ENCODE data around the gene ADIPOR1. TPM values are rescaled to one million over a fixed set of nuclear protein-coding genes. Genes with fewer than 3 reads are reported as not detected.
"Not testable (repeated sequence)": the region's sequence is repeated elsewhere in the genome, so short reads cannot be mapped to it uniquely, and the experiment has no call there.

The ADIPOR1 gene
- total RNA-seq, 2 donors from 2014 or later = 86.0 to 148 TPM

DNA sequence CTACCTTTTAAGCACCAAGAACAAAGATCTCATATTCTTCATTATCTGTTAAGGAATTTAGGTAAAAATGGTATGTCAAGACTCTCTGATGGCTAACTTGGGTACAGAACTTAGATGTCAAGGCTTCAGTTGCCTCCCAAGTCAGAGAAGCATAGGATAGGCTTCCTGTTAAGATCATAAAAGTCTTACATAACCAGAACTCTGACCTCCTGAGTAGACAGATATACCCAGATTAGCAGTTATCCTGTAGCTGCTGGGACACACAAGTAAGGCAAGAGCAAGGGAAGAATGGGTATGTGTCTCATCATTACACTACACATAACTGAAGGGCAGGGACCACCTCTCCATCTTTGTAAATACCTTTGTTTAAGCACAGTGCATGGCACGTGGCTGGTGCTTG lies 15.7 kb downstream of the ADIPOR1 start:
- Histone ChIP-seq H3K4me3 (no peak overlapping the region), H3K27me3 (replicated peaks; ENCODE audit: insufficient read depth) (no peaks in the 10 kb centered on the region), H3K27ac (no peak overlapping the region), H3K9me3 (no peaks in the 10 kb centered on the region), H3K36me3 (peaks cover 5 to 30% of the 10 kb centered on the region in 2 donors), H3K4me1 (replicated peaks) (no peaks in the 10 kb centered on the region)
- TF ChIP-seq, protein P1, sequence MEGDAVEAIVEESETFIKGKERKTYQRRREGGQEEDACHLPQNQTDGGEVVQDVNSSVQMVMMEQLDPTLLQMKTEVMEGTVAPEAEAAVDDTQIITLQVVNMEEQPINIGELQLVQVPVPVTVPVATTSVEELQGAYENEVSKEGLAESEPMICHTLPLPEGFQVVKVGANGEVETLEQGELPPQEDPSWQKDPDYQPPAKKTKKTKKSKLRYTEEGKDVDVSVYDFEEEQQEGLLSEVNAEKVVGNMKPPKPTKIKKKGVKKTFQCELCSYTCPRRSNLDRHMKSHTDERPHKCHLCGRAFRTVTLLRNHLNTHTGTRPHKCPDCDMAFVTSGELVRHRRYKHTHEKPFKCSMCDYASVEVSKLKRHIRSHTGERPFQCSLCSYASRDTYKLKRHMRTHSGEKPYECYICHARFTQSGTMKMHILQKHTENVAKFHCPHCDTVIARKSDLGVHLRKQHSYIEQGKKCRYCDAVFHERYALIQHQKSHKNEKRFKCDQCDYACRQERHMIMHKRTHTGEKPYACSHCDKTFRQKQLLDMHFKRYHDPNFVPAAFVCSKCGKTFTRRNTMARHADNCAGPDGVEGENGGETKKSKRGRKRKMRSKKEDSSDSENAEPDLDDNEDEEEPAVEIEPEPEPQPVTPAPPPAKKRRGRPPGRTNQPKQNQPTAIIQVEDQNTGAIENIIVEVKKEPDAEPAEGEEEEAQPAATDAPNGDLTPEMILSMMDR (IDR thresholded peaks at IDR 0.05) = no peak
- TF ChIP-seq POLR2A (IDR thresholded peaks at IDR 0.05) (no peak), POLR2AphosphoS5 (IDR thresholded peaks at IDR 0.05) (no peak)
- 80% methylated on average over 1 of the region's 1 CpG for WGBS
- intact Hi-C loops (cut with DNase I) = no loop called here
- DNase-seq (ENCODE audit: low spot score) = no peak

DNA sequence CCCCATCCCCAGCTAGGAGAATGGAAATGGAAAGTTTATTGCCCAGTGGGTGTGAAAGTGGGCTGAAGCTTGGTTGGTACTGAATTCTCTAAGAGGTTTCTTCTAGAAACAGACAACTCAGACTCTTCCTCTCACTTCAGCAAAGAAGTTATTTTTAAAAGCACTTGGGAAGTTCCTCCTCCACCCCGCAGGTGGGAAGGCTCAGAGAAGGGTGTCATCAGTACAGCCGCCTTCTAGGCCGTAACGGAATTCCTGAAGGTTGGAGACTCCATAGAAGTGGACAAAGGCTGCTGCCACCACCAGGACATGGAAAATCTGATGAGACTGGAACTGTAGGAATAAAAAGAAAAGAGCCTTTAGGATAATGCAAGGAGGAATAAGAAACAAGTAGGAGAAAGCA lies 16.7 kb downstream of the ADIPOR1 start:
- intact Hi-C loops (cut with DNase I) = no loop called here
- 90% methylated on average over 4 of the region's 4 CpGs for WGBS
- DNase-seq (ENCODE audit: low spot score) = no peak
- no peaks in the 10 kb centered on the region for H3K27me3 ChIP-seq (replicated peaks; ENCODE audit: insufficient read depth)
- TF ChIP-seq POLR2A (IDR thresholded peaks at IDR 0.05) = no peak
- TF ChIP-seq POLR2AphosphoS5 (IDR thresholded peaks at IDR 0.05) = no peak
- TF ChIP-seq, protein P1 (IDR thresholded peaks at IDR 0.05) = no peak
- H3K9me3 ChIP-seq = no peaks in the 10 kb centered on the region
- peaks cover 5 to 26% of the 10 kb centered on the region in 2 donors for H3K36me3 ChIP-seq
- no peak overlapping the region for H3K4me3 ChIP-seq
- no peaks in the 10 kb centered on the region for H3K4me1 ChIP-seq (replicated peaks)
- H3K27ac ChIP-seq = no peak overlapping the region

DNA sequence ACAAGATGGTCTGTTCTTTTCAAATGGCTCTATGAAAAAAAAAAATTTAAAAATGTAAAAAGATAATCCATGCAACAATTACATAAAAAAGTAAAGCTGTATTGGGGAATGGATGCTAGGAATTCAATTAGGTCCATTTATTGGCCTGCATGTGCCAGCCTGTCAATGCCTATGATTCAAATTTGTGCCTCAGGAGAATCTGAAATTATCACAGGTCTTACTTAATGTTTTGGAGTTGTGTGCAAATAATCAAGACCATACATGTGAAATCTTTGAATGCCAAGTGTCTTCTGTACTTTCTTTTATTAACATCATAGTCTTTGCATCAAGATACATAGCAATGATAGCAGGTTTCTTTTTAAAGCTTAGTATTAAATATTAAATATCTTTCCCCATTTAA lies 17.6 kb downstream of the ADIPOR1 start:
- Histone ChIP-seq H3K4me1 (replicated peaks) (no peaks in the 10 kb centered on the region), H3K36me3 (peaks cover 5 to 26% of the 10 kb centered on the region in 2 donors), H3K27me3 (replicated peaks; ENCODE audit: insufficient read depth) (no peaks in the 10 kb centered on the region), H3K27ac (no peak overlapping the region), H3K9me3 (no peaks in the 10 kb centered on the region), H3K4me3 (no peak overlapping the region)
- no peak for DNase-seq (ENCODE audit: low spot score)
- TF ChIP-seq POLR2A (IDR thresholded peaks at IDR 0.05) (no peak), POLR2AphosphoS5 (IDR thresholded peaks at IDR 0.05) (no peak)
- TF ChIP-seq, protein P1 (IDR thresholded peaks at IDR 0.05) = no peak
- intact Hi-C loops (cut with DNase I) = no loop called here

DNA sequence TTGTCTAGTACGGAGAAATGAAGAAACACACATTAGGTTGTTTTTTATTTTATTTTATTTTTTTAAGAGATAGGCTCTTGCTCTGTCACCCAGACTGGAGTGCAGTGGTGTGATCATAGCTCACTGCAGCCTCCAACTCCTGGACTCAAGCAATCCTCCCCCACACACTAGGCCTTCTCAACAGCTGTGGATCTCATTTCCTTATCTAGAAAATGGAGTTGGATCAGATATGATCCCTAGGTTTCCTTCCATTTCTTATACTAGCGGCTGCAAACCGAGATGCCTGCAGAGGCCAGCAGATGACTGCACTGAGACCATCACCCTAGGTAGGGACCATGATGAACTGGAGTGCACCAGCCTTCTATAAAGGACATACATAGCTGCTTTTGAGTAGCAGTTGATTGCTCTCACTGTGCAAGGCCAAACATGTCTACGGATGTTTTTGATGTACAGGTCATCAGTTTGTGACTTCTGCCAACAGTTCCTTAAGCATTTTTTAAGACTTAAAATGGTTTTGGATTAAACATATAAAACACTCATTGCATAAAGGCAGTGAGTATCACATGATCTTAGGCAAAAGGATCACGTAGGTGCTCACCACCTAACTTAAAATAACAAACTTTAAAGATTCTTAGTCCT lies 19.7 kb downstream of the ADIPOR1 start:
- Histone ChIP-seq H3K36me3 (peaks cover 0 to 6% of the 10 kb centered on the region in 2 donors), H3K4me1 (replicated peaks) (no peaks in the 10 kb centered on the region), H3K27me3 (replicated peaks; ENCODE audit: insufficient read depth) (no peaks in the 10 kb centered on the region), H3K4me3 (no peak overlapping the region), H3K9me3 (no peaks in the 10 kb centered on the region), H3K27ac (no peak overlapping the region)
- intact Hi-C loops (cut with DNase I) = no loop called here
- TF ChIP-seq, protein P1 (IDR thresholded peaks at IDR 0.05) = no peak
- TF ChIP-seq POLR2AphosphoS5 (IDR thresholded peaks at IDR 0.05) = no peak
- no peak for TF ChIP-seq POLR2A (IDR thresholded peaks at IDR 0.05)
- 65% methylated on average over 5 of the region's 5 CpGs for WGBS
- no peak for DNase-seq (ENCODE audit: low spot score)

DNA sequence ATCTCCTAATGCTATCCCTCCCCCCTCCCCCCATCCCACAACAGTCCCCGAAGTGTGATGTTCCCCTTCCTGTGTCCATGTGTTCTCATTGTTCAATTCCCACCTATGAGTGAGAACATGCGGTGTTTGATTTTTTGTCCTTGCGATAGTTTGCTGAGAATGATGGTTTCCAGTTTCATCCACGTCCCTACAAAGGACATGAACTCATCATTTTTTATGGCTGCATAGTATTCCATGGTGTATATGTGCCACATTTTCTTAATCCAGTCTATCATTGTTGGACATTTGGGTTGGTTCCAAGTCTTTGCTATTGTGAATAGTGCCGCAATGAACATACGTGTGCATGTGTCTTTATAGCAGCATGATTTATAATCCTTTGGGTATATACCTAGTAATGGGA lies 21.7 kb downstream of the ADIPOR1 start:
- DNase-seq (ENCODE audit: low spot score); H3K27me3 ChIP-seq (replicated peaks; ENCODE audit: insufficient read depth); H3K4me1 ChIP-seq (replicated peaks); intact Hi-C loops (cut with DNase I); H3K27ac ChIP-seq; H3K4me3 ChIP-seq; H3K9me3 ChIP-seq; H3K36me3 ChIP-seq: not testable (repeated sequence)
- WGBS = no CpG with 5 or more reads among the region's 6 CpGs
